GM23338 (cell line): Measurements from ENCODE around the gene TSPEAR. TPM values are rescaled to one million over a fixed set of nuclear protein-coding genes. Genes with fewer than 3 reads are reported as not detected.

Experiments
- ATAC-seq: fragments of 200-7000 bp; cut with Tn5 transposase; 3 replicates; pipeline ENCODE4 v1.9.1; 2020
- DNase-seq: peaks from one replicate; pipeline ENCODE4 v3.0.0-alpha.2; 2015; ENCODE audit warnings: low spot score
- H2AFZ ChIP-seq: fragments of 200-600 bp; sonication (generic); 2 replicates; pipeline ENCODE4 v1.8.0; 2016; ENCODE audit warnings: antibody characterized with exemption, mild to moderate bottlenecking, moderate library complexity
- H3F3A ChIP-seq: fragments of 200-600 bp; sonication (generic); replicated peaks from 2 replicates; pipeline ENCODE4 v1.8.0; 2017; ENCODE audit warnings: antibody characterized with exemption, mixed run types, low read depth
- H3K27ac ChIP-seq: fragments of 200-600 bp; sonication (generic); 2 replicates; pipeline ENCODE4 v1.6.1; 2016; ENCODE audit warnings: low read depth
- H3K27me3 ChIP-seq: fragments of 200-600 bp; sonication (generic); 2 replicates; pipeline ENCODE4 v1.8.0; 2016; ENCODE audit warnings: mild to moderate bottlenecking, mixed run types, moderate library complexity; ENCODE audit not compliant: insufficient read depth
- H3K36me3 ChIP-seq: fragments of 200-600 bp; sonication (generic); 2 replicates; pipeline ENCODE4 v1.8.0; 2016; ENCODE audit warnings: mild to moderate bottlenecking; ENCODE audit not compliant: insufficient read depth
- H3K4me1 ChIP-seq: fragments of 200-600 bp; sonication (generic); 2 replicates; pipeline ENCODE4 v1.8.0; 2016; ENCODE audit warnings: mild to moderate bottlenecking, moderate library complexity; ENCODE audit not compliant: insufficient read depth
- H3K4me2 ChIP-seq: fragments of 200-600 bp; sonication (generic); 2 replicates; pipeline ENCODE4 v1.7.1; 2017; ENCODE audit warnings: mixed run types
- H3K4me3 ChIP-seq: fragments of 200-600 bp; sonication (generic); 2 replicates; pipeline ENCODE4 v1.6.1; 2016; ENCODE audit warnings: mixed run types
- H3K79me2 ChIP-seq: fragments of 200-600 bp; sonication (generic); replicated peaks from 2 replicates; pipeline ENCODE4 v1.8.0; 2017; ENCODE audit warnings: mild to moderate bottlenecking; ENCODE audit not compliant: insufficient read depth
- H3K9me2 ChIP-seq: fragments of 200-600 bp; sonication (generic); 2 replicates; pipeline ENCODE4 v1.8.0; 2017; ENCODE audit not compliant: insufficient read depth
- H4K20me1 ChIP-seq: fragments of 200-600 bp; sonication (generic); replicated peaks from 2 replicates; pipeline ENCODE4 v1.8.0; 2017; ENCODE audit warnings: mild to moderate bottlenecking; ENCODE audit not compliant: insufficient read depth
- H3K27ac Mint-ChIP-seq: 2 replicates; pipeline ENCODE4 v1.8.0; 2020; ENCODE audit warnings: inconsistent platforms, mild to moderate bottlenecking, moderate library complexity, mixed read lengths
- H3K27me3 Mint-ChIP-seq: 3 replicates; pipeline ENCODE4 v1.8.0; 2022; ENCODE audit warnings: low read depth, mild to moderate bottlenecking, moderate library complexity, mixed read lengths, inconsistent platforms; ENCODE audit not compliant: insufficient read depth, poor library complexity
- H3K36me3 Mint-ChIP-seq: 3 replicates; pipeline ENCODE4 v1.8.0; 2021; ENCODE audit warnings: low read depth, mild to moderate bottlenecking, inconsistent platforms, moderate library complexity, mixed read lengths
- H3K4me1 Mint-ChIP-seq: 3 replicates; pipeline ENCODE4 v1.8.0; 2020; ENCODE audit warnings: mild to moderate bottlenecking, inconsistent platforms, mixed read lengths
- H3K4me3 Mint-ChIP-seq: 3 replicates; pipeline ENCODE4 v1.8.0; 2021; ENCODE audit warnings: moderate library complexity, mild to moderate bottlenecking, inconsistent platforms, mixed read lengths
- H3K9me3 Mint-ChIP-seq: 3 replicates; pipeline ENCODE4 v1.8.0; 2020; ENCODE audit warnings: moderate library complexity, mild to moderate bottlenecking, inconsistent platforms, mixed read lengths
- CREB1 ChIP-seq: fragments of 250-450 bp; sonication (Bioruptor Pico); IDR thresholded peaks from 2 replicates; pipeline ENCODE4 v1.5.0; 2020; ENCODE audit warnings: low read depth, mild to moderate bottlenecking, moderate library complexity
- ETS1 ChIP-seq: IDR thresholded peaks from 2 replicates; pipeline ENCODE4 v1.6.1; 2016; ENCODE audit warnings: antibody characterized with exemption
- EZH2 ChIP-seq: fragments of 200-600 bp; sonication (generic); IDR thresholded peaks from one replicate; pipeline ENCODE4 v1.8.0; 2017; ENCODE audit warnings: antibody characterized with exemption, mild to moderate bottlenecking, low read depth; ENCODE audit not compliant: unreplicated experiment
- EZH2phosphoT487 ChIP-seq: fragments of 200-600 bp; sonication (generic); IDR thresholded peaks from one replicate; pipeline ENCODE4 v1.8.1; 2018; ENCODE audit warnings: antibody characterized with exemption; ENCODE audit not compliant: unreplicated experiment
- JUNB ChIP-seq: IDR thresholded peaks from one replicate; pipeline ENCODE4 v1.6.1; 2016; ENCODE audit warnings: antibody characterized with exemption; ENCODE audit not compliant: unreplicated experiment
- NANOG ChIP-seq: IDR thresholded peaks from 2 replicates; pipeline ENCODE4 v1.6.1; 2016; ENCODE audit warnings: antibody characterized with exemption, borderline replicate concordance
- POLR2AphosphoS5 ChIP-seq: IDR thresholded peaks from 2 replicates; pipeline ENCODE4 v1.6.1; 2016; ENCODE audit warnings: antibody characterized with exemption, low read depth
- REST ChIP-seq: IDR thresholded peaks from one replicate; pipeline ENCODE4 v1.6.1; 2018; ENCODE audit warnings: antibody characterized with exemption; ENCODE audit not compliant: unreplicated experiment
- STAT1 ChIP-seq: IDR thresholded peaks from one replicate; pipeline ENCODE4 v1.6.1; 2016; ENCODE audit warnings: antibody characterized with exemption; ENCODE audit not compliant: unreplicated experiment
- ZNF114 ChIP-seq: fragments of 250-450 bp; sonication (Bioruptor Pico); IDR thresholded peaks from 2 replicates; pipeline ENCODE4 v1.5.0; 2020; ENCODE audit warnings: mild to moderate bottlenecking, moderate library complexity
- ZNF331 ChIP-seq: fragments of 250-450 bp; sonication (Bioruptor Pico); IDR thresholded peaks from 2 replicates; pipeline ENCODE4 v1.5.0; 2020; ENCODE audit warnings: low read depth, mild to moderate bottlenecking, moderate library complexity
- polyA plus RNA-seq: library from polyadenylated mRNA; unstranded; fragments of >200 nt; fragmentation: Nextera tagmentation; extraction: Ambion mirVana; gene quantifications from 2 replicates; pipeline ENCODE4 v1.2.1, GENCODE V29; 2016
- total RNA-seq: library from RNA; depleted of rRNA; stranded (reverse); fragments of >200 nt; shearing (Covaris generic); gene quantifications from 2 replicates; pipeline ENCODE4 v1.2.3, GENCODE V29; 2014
- TF ChIP-seq, protein P1 (sequence below), 2 experiments: fragments of 200-600 bp in 1 of 2; sonication (generic) in 1 of 2; conservative IDR thresholded peaks; 2 replicates each; pipeline versions ENCODE4 v1.5.1 to v1.6.1; 2016 to 2017; ENCODE audit warnings: antibody characterized with exemption in 2 of 2, low read depth in 2 of 2, mild to moderate bottlenecking in 2 of 2, moderate library complexity in 1 of 2
- TF ChIP-seq, protein P2 (sequence below): fragments of 250-450 bp; sonication (Bioruptor Pico); IDR thresholded peaks from 2 replicates; pipeline ENCODE4 v1.5.0; 2020; ENCODE audit warnings: mild to moderate bottlenecking, moderate library complexity

TSPEAR gene
- total and polyA plus RNA-seq, 2 experiments from 2014 or later = 0.35 to 0.92 TPM

GRCh38 chr21:44687671-44688070, 23.7 kb downstream of the TSPEAR start:
- peaks cover 7% of the 10 kb centered on the region for H3K9me3 Mint-ChIP-seq
- H3F3A ChIP-seq = 0 out of 2 replicates have a peak, but pooled peaks cover 4% of the 10 kb centered on the region
- H3K4me3 ChIP-seq = no peak overlapping the region
- no peaks in the 10 kb centered on the region for H3K27me3 ChIP-seq
- H3K9me2 ChIP-seq = no peaks in the 10 kb centered on the region
- H2AFZ ChIP-seq = no peak overlapping the region
- H3K27ac Mint-ChIP-seq = no peak overlapping the region
- peaks cover 16% of the 10 kb centered on the region for H3K27me3 Mint-ChIP-seq
- no peak for TF ChIP-seq CREB1 (CRISPR knock-in tag)
- TF ChIP-seq NANOG = no peak
- no peak for TF ChIP-seq REST
- TF ChIP-seq ZNF114 (CRISPR knock-in tag) = no peak
- no peak for TF ChIP-seq STAT1
- no peak for TF ChIP-seq POLR2AphosphoS5
- TF ChIP-seq ETS1 = no peak
- TF ChIP-seq EZH2phosphoT487 = no peak
- TF ChIP-seq ZNF331 = no peak
- no peak for TF ChIP-seq EZH2
- TF ChIP-seq JUNB = no peak
- TF ChIP-seq, protein P1, sequence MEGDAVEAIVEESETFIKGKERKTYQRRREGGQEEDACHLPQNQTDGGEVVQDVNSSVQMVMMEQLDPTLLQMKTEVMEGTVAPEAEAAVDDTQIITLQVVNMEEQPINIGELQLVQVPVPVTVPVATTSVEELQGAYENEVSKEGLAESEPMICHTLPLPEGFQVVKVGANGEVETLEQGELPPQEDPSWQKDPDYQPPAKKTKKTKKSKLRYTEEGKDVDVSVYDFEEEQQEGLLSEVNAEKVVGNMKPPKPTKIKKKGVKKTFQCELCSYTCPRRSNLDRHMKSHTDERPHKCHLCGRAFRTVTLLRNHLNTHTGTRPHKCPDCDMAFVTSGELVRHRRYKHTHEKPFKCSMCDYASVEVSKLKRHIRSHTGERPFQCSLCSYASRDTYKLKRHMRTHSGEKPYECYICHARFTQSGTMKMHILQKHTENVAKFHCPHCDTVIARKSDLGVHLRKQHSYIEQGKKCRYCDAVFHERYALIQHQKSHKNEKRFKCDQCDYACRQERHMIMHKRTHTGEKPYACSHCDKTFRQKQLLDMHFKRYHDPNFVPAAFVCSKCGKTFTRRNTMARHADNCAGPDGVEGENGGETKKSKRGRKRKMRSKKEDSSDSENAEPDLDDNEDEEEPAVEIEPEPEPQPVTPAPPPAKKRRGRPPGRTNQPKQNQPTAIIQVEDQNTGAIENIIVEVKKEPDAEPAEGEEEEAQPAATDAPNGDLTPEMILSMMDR (conservative IDR thresholded peaks at IDR 0.05; ENCODE audit: low read depth in 2 of 2) = no peak
- TF ChIP-seq, protein P2, sequence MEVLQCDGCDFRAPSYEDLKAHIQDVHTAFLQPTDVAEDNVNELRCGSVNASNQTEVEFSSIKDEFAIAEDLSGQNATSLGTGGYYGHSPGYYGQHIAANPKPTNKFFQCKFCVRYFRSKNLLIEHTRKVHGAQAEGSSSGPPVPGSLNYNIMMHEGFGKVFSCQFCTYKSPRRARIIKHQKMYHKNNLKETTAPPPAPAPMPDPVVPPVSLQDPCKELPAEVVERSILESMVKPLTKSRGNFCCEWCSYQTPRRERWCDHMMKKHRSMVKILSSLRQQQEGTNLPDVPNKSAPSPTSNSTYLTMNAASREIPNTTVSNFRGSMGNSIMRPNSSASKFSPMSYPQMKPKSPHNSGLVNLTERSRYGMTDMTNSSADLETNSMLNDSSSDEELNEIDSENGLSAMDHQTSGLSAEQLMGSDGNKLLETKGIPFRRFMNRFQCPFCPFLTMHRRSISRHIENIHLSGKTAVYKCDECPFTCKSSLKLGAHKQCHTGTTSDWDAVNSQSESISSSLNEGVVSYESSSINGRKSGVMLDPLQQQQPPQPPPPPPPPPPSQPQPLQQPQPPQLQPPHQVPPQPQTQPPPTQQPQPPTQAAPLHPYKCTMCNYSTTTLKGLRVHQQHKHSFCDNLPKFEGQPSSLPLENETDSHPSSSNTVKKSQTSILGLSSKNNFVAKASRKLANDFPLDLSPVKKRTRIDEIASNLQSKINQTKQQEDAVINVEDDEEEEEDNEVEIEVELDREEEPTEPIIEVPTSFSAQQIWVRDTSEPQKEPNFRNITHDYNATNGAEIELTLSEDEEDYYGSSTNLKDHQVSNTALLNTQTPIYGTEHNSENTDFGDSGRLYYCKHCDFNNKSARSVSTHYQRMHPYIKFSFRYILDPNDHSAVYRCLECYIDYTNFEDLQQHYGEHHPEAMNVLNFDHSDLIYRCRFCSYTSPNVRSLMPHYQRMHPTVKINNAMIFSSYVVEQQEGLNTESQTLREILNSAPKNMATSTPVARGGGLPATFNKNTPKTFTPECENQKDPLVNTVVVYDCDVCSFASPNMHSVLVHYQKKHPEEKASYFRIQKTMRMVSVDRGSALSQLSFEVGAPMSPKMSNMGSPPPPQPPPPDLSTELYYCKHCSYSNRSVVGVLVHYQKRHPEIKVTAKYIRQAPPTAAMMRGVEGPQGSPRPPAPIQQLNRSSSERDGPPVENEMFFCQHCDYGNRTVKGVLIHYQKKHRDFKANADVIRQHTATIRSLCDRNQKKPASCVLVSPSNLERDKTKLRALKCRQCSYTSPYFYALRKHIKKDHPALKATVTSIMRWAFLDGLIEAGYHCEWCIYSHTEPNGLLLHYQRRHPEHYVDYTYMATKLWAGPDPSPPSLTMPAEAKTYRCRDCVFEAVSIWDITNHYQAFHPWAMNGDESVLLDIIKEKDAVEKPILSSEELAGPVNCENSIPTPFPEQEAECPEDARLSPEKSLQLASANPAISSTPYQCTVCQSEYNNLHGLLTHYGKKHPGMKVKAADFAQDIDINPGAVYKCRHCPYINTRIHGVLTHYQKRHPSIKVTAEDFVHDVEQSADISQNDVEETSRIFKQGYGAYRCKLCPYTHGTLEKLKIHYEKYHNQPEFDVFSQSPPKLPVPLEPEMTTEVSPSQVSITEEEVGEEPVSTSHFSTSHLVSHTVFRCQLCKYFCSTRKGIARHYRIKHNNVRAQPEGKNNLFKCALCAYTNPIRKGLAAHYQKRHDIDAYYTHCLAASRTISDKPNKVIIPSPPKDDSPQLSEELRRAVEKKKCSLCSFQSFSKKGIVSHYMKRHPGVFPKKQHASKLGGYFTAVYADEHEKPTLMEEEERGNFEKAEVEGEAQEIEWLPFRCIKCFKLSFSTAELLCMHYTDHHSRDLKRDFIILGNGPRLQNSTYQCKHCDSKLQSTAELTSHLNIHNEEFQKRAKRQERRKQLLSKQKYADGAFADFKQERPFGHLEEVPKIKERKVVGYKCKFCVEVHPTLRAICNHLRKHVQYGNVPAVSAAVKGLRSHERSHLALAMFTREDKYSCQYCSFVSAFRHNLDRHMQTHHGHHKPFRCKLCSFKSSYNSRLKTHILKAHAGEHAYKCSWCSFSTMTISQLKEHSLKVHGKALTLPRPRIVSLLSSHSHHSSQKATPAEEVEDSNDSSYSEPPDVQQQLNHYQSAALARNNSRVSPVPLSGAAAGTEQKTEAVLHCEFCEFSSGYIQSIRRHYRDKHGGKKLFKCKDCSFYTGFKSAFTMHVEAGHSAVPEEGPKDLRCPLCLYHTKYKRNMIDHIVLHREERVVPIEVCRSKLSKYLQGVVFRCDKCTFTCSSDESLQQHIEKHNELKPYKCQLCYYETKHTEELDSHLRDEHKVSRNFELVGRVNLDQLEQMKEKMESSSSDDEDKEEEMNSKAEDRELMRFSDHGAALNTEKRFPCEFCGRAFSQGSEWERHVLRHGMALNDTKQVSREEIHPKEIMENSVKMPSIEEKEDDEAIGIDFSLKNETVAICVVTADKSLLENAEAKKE (CRISPR knock-in tag) = no peak
- H3K4me3 Mint-ChIP-seq = no peak overlapping the region
- no peaks in the 10 kb centered on the region for H3K36me3 ChIP-seq
- H4K20me1 ChIP-seq = no peaks in the 10 kb centered on the region
- peaks cover 6% of the 10 kb centered on the region for H3K4me1 ChIP-seq
- H3K36me3 Mint-ChIP-seq = peaks cover 4% of the 10 kb centered on the region; the same call in 1 of the 3 replicates
- peaks cover 24% of the 10 kb centered on the region for H3K4me1 Mint-ChIP-seq
- H3K27ac ChIP-seq = no peak overlapping the region
- no peak for DNase-seq
- no peaks in the 10 kb centered on the region for H3K79me2 ChIP-seq
- no peak overlapping the region for H3K4me2 ChIP-seq
- no peak for ATAC-seq
